ENCODE results near the gene USP47.

USP47 gene

DNA sequence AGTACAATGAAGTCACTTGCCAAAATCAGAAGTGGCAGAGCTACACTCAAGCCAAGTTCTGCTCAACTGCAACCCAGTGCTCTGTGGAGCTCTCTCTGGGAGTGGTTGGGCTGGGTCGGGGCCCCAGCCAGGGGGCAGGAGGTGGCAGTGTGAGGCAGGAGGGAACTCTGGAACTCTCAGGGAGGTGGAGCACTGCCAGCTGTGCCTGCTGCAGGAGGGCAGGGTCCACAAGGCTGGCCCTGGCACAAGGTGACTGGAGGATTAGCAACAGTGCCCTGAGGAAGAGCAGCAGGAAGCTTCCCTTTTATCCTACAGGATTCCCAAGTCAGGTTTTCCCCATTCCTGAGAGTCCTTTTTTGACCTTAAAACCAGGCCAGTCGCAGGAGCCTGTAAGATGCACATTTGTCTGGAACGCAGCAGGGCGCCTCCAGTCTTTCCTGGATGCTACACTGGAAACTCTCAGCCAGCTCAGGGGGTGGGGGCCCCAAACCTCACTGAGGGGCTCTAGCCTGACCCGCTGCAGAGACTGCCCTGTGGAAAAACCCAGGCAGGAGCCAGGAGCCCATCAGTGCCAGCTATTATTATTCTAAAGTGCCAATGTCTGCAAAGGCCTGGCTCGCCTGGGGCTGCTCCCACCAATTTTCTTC is 134.8 kb downstream of the USP47 start:
- in situ Hi-C loops (cut with HindIII; ENCODE audit: low pct_ligation_motif_present, low sequenced_read_pairs), result no loop called here

GRCh38 chr11:11977206-11977938 is 135.6 kb downstream of the USP47 start:
- no peaks in the 10 kb centered on the region for H3K36me3 ChIP-seq (replicated peaks)
- peak; percentile 76 for DNase-seq
- H3K4me3 ChIP-seq (ENCODE audit: low read depth, low read length), result no peak overlapping the region
- in situ Hi-C loops (cut with HindIII; ENCODE audit: low pct_ligation_motif_present, low sequenced_read_pairs), result no loop called here
- no peak for TF ChIP-seq CTCF (IDR thresholded peaks at IDR 0.05; ENCODE audit: low read depth, low read length, missing control alignments)
- H3K27ac ChIP-seq, result peak overlapping the region; percentile 64
- H3K27me3 ChIP-seq (replicated peaks), result no peaks in the 10 kb centered on the region

More for the DNA sequence above, 134.8 kb downstream of the USP47 start:
- H3K27me3 ChIP-seq (replicated peaks), result no peaks in the 10 kb centered on the region
- no peak for DNase-seq
- peak overlapping the region; percentile 64 for H3K27ac ChIP-seq
- no peaks in the 10 kb centered on the region for H3K36me3 ChIP-seq (replicated peaks)
- no peak overlapping the region for H3K4me3 ChIP-seq (ENCODE audit: low read depth, low read length)
- no peak for TF ChIP-seq CTCF (IDR thresholded peaks at IDR 0.05; ENCODE audit: low read depth, low read length, missing control alignments)

- TF ChIP-seq CTCF (IDR thresholded peaks at IDR 0.05; ENCODE audit: low read depth, low read length, missing control alignments), result no peak
- H3K36me3 ChIP-seq (replicated peaks), result no peaks in the 10 kb centered on the region
- DNase-seq, result no peak
- no peak overlapping the region for H3K4me3 ChIP-seq (ENCODE audit: low read depth, low read length)
- in situ Hi-C loops (cut with HindIII; ENCODE audit: low pct_ligation_motif_present, low sequenced_read_pairs), result no loop called here
- no peaks in the 10 kb centered on the region for H3K27me3 ChIP-seq (replicated peaks)
- H3K27ac ChIP-seq, result peak overlapping the region; percentile 85
These were observed 136.4 kb downstream of the USP47 start for GRCh38 chr11:11978098-11978637.

GRCh38 chr11:11978792-11979487 is 137.2 kb downstream of the USP47 start:
- in situ Hi-C loops (cut with HindIII; ENCODE audit: low pct_ligation_motif_present, low sequenced_read_pairs), result no loop called here
- DNase-seq, result peak; percentile 67
- Histone ChIP-seq H3K27ac (peak overlapping the region; percentile 85), H3K4me3 (ENCODE audit: low read depth, low read length) (no peak overlapping the region), H3K36me3 (replicated peaks) (no peaks in the 10 kb centered on the region), H3K27me3 (replicated peaks) (no peaks in the 10 kb centered on the region)
- TF ChIP-seq CTCF (IDR thresholded peaks at IDR 0.05; ENCODE audit: low read depth, low read length, missing control alignments), result no peak

DNA sequence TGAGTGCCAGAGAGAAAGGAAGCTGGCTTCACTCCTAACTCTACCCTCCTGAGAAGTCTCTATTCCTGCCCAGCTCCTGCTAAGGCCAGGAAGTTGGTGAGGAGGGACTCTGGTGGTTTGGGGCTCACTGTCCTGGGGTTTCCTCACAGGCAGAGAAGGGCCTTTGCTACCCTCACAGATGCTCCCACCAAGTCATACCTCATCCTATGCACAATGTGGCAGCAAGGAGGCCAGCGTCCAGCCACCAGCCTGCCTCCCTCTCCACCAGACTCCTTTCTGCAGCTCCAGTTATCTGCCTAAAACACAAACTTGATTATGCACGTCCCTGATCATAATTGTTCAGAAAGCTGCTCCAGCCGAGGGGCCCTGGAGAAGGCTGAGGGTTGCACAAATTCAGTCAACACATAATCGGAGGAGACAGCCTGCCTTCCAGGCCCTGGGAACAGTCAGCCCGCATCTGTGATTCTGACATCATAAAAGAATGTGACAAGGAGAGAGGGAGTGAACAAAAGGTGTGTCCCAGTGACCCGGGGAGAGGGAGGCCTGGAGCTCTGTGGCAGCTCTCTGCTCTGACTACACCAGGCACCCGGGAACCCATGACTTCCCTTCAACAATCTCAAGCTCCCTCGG is 137.8 kb downstream of the USP47 start:
- peak; percentile 73 for DNase-seq
- H3K27me3 ChIP-seq (replicated peaks), result no peaks in the 10 kb centered on the region
- H3K27ac ChIP-seq, result peak overlapping the region; percentile 85
- no peak for TF ChIP-seq CTCF (IDR thresholded peaks at IDR 0.05; ENCODE audit: low read depth, low read length, missing control alignments)
- H3K4me3 ChIP-seq (ENCODE audit: low read depth, low read length), result no peak overlapping the region
- in situ Hi-C loops (cut with HindIII; ENCODE audit: low pct_ligation_motif_present, low sequenced_read_pairs), result no loop called here
- H3K36me3 ChIP-seq (replicated peaks), result no peaks in the 10 kb centered on the region
